Activated CD4-positive, alpha-beta memory T cell treated with anti-CD3 and anti-CD28 coated beads, Interleukin-2, amount 10 ng/mL, durations not matched to agents 7 days and 5 days (primary cell): Measurements from ENCODE around the gene PIM1. TPM values are rescaled to one million over a fixed set of nuclear protein-coding genes. Genes with fewer than 3 reads are reported as not detected.

Experiments used
- CTCF ChIA-PET: fragments of 350-600 bp; sonication (Branson Sonifier 250); formaldehyde crosslinking; loops from one replicate; lab custom pipeline; 2021; ENCODE audit warnings: antibody characterized with exemption, inconsistent platforms; lab: Charles Lee
- POLR2A ChIA-PET: fragments of 350-600 bp; sonication (Branson Sonifier 250); formaldehyde crosslinking; loops from one replicate; lab custom pipeline; 2021; ENCODE audit warnings: antibody characterized with exemption; lab: Charles Lee
- DNase-seq: peaks from one replicate; pipeline ENCODE4 v3.0.0-alpha.2; 2020
- H3K27ac Mint-ChIP-seq: one replicate; pipeline ENCODE4 v1.8.0; 2021; ENCODE audit warnings: mild to moderate bottlenecking, mixed read lengths
- H3K27me3 Mint-ChIP-seq: one replicate; pipeline ENCODE4 v1.8.0; 2021; ENCODE audit warnings: mixed read lengths
- H3K36me3 Mint-ChIP-seq: one replicate; pipeline ENCODE4 v1.8.0; 2021; ENCODE audit warnings: low read depth, mixed read lengths
- H3K4me1 Mint-ChIP-seq: one replicate; pipeline ENCODE4 v1.8.0; 2021; ENCODE audit warnings: mixed read lengths
- H3K4me3 Mint-ChIP-seq: one replicate; pipeline ENCODE4 v1.8.0; 2021; ENCODE audit warnings: mild to moderate bottlenecking, mixed read lengths
- H3K9me3 Mint-ChIP-seq: one replicate; pipeline ENCODE4 v1.8.0; 2021; ENCODE audit warnings: mixed read lengths
- total RNA-seq, 2 experiments: library from RNA; stranded (reverse); gene quantifications; one replicate each; pipeline ENCODE4 v1.2.3, GENCODE V29; 2021

Gene PIM1
- total RNA-seq, 2 experiments from 2014 or later = 497 to 505 TPM

- H3K9me3 Mint-ChIP-seq = no peaks in the 10 kb centered on the region
- no peak overlapping the region for H3K4me3 Mint-ChIP-seq
These were observed 35.4 kb downstream of the PIM1 start for GRCh38 chr6:37205175-37205996.

GRCh38 chr6:37205997-37206340 lies 36.0 kb downstream of the PIM1 start:
- H3K27me3 Mint-ChIP-seq = no peaks in the 10 kb centered on the region
- POLR2A ChIA-PET = interaction anchor here (1.1 to 17.3 kb wide), 7 partner anchors 9 to 184 kb away, joined by 3 to 525 read pairs (median 8); partner anchors contain the start of gene PIM1

More at GRCh38 chr6:37205175-37205996, 35.4 kb downstream of the PIM1 start:
- CTCF ChIA-PET = interaction anchor here (0.9 to 17.3 kb wide), 6 partner anchors 11 to 181 kb away, joined by 3 to 786 read pairs (median 83); partner anchors contain the start of gene PIM1
- POLR2A ChIA-PET = interaction anchor here (1.1 to 17.3 kb wide), 7 partner anchors 8 to 183 kb away, joined by 3 to 525 read pairs (median 8); partner anchors contain the start of gene PIM1
- H3K27me3 Mint-ChIP-seq = no peaks in the 10 kb centered on the region
- peaks cover 84% of the 10 kb centered on the region for H3K4me1 Mint-ChIP-seq
- DNase-seq = no peak
- H3K27ac Mint-ChIP-seq = peak overlapping the region; percentile 36
- no peaks in the 10 kb centered on the region for H3K36me3 Mint-ChIP-seq

GRCh38 chr6:37206622-37207021 lies 36.7 kb downstream of the PIM1 start:
- H3K36me3 Mint-ChIP-seq = no peaks in the 10 kb centered on the region
- CTCF ChIA-PET = interaction anchor here (0.9 to 17.3 kb wide), 8 partner anchors 12 to 182 kb away, joined by 3 to 786 read pairs (median 90); partner anchors contain the start of gene PIM1
- peaks cover 80% of the 10 kb centered on the region for H3K4me1 Mint-ChIP-seq
- H3K27ac Mint-ChIP-seq = peak overlapping the region; percentile 65
- DNase-seq = no peak
- POLR2A ChIA-PET = interaction anchor here (6.8 to 17.3 kb wide), 3 partner anchors 30 to 185 kb away, joined by 144 to 525 read pairs (median 145); partner anchors contain the start of gene PIM1
- no peak overlapping the region for H3K4me3 Mint-ChIP-seq
- no peaks in the 10 kb centered on the region for H3K27me3 Mint-ChIP-seq
- H3K9me3 Mint-ChIP-seq = no peaks in the 10 kb centered on the region

More at GRCh38 chr6:37205997-37206340, 36.0 kb downstream of the PIM1 start:
- Mint-ChIP-seq H3K9me3 (no peaks in the 10 kb centered on the region), H3K36me3 (no peaks in the 10 kb centered on the region), H3K4me1 (peaks cover 84% of the 10 kb centered on the region), H3K4me3 (no peak overlapping the region), H3K27ac (peak overlapping the region; percentile 36)
- DNase-seq = no peak
- CTCF ChIA-PET = interaction anchor here (0.9 to 17.3 kb wide), 7 partner anchors 11 to 181 kb away, joined by 3 to 786 read pairs (median 23); partner anchors contain the start of gene PIM1

GRCh38 chr6:37207903-37208456 lies 38.0 kb downstream of the PIM1 start:
- peak overlapping the region; percentile 78 for H3K27ac Mint-ChIP-seq
- no peaks in the 10 kb centered on the region for H3K36me3 Mint-ChIP-seq
- CTCF ChIA-PET = interaction anchor here (0.9 to 17.3 kb wide), 14 partner anchors 7 to 323 kb away, joined by 3 to 786 read pairs (median 17); partner anchors contain the start of genes C6orf89, MTCH1 and PIM1
- peak; percentile 94 for DNase-seq
- POLR2A ChIA-PET = interaction anchor here (0.7 to 17.3 kb wide), 5 partner anchors 21 to 186 kb away, joined by 3 to 525 read pairs (median 144); partner anchors contain the start of gene PIM1
- H3K9me3 Mint-ChIP-seq = no peaks in the 10 kb centered on the region
- H3K4me1 Mint-ChIP-seq = peaks cover 67% of the 10 kb centered on the region
- peak overlapping the region; percentile 17 for H3K4me3 Mint-ChIP-seq
- no peaks in the 10 kb centered on the region for H3K27me3 Mint-ChIP-seq

GRCh38 chr6:37208793-37209192 lies 38.8 kb downstream of the PIM1 start:
- POLR2A ChIA-PET = interaction anchor here (0.8 to 17.3 kb wide), 9 partner anchors 11 to 323 kb away, joined by 3 to 525 read pairs (median 6); partner anchors contain the start of genes C6orf89 and PIM1
- no peaks in the 10 kb centered on the region for H3K27me3 Mint-ChIP-seq
- peak overlapping the region; percentile 85 for H3K27ac Mint-ChIP-seq
- no peaks in the 10 kb centered on the region for H3K36me3 Mint-ChIP-seq
- H3K4me3 Mint-ChIP-seq = no peak overlapping the region
- CTCF ChIA-PET = interaction anchor here (0.6 to 17.3 kb wide), 21 partner anchors 8 to 439 kb away, joined by 3 to 786 read pairs (median 11); partner anchors contain the start of genes C6orf89, MTCH1, PIM1 and TBC1D22B
- H3K9me3 Mint-ChIP-seq = no peaks in the 10 kb centered on the region
- peaks cover 59% of the 10 kb centered on the region for H3K4me1 Mint-ChIP-seq
- no peak for DNase-seq

GRCh38 chr6:37209461-37210205 lies 39.7 kb downstream of the PIM1 start:
- H3K4me1 Mint-ChIP-seq = peaks cover 52% of the 10 kb centered on the region
- no peaks in the 10 kb centered on the region for H3K36me3 Mint-ChIP-seq
- POLR2A ChIA-PET = interaction anchor here (0.8 to 17.3 kb wide), 13 partner anchors 10 to 224 kb away, joined by 3 to 525 read pairs (median 5); partner anchors contain the start of genes CMTR1, MTCH1, PIM1 and TBC1D22B
- no peaks in the 10 kb centered on the region for H3K9me3 Mint-ChIP-seq
- CTCF ChIA-PET = interaction anchor here (0.5 to 17.3 kb wide), 36 partner anchors 9 to 450 kb away, joined by 3 to 786 read pairs (median 4); partner anchors contain the start of genes C6orf89, MTCH1, PIM1 and TBC1D22B
- DNase-seq = peak; percentile 55
- peak overlapping the region; percentile 8 for H3K4me3 Mint-ChIP-seq
- no peaks in the 10 kb centered on the region for H3K27me3 Mint-ChIP-seq
- peak overlapping the region; percentile 85 for H3K27ac Mint-ChIP-seq

DNA sequence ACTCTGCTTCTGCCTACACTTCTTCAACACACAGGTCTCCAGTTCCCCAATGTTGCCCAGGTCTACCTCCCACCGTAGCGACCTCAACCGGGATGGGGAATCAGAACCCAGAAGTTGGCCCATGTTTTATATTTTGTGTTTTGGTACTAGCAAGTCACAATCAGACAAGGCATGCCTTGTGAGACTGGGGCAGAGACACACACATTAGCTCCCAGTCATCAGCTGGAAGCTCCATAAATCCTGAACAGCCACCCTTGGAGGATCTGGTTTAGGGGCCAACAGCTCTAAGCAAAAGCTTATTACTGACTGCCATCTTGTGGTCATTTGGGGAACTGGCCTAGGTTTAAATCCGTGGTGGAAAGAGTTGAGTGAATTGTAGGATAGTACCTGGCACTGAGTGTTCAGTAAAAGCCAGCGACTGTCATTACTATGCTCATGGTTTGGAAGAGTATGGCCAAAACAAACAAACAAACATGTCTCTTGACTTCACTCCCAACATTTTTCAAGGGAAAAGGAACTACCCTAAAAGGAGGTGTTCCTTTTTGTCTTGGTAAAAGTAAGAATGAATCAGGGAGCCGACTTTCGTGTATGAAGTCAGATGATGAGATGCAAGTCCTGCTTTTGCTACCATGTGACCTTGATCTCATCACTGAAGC lies 40.5 kb downstream of the PIM1 start:
- Mint-ChIP-seq H3K4me3 (no peak overlapping the region), H3K36me3 (no peaks in the 10 kb centered on the region), H3K4me1 (peaks cover 47% of the 10 kb centered on the region), H3K27ac (peak overlapping the region; percentile 85), H3K27me3 (no peaks in the 10 kb centered on the region), H3K9me3 (no peaks in the 10 kb centered on the region)
- peak; percentile 81 for DNase-seq
- POLR2A ChIA-PET = interaction anchor here (1.1 to 17.3 kb wide), 8 partner anchors 15 to 224 kb away, joined by 3 to 525 read pairs (median 10); partner anchors contain the start of genes MTCH1, PIM1, TBC1D22B and TMEM217
- CTCF ChIA-PET = interaction anchor here (0.5 to 17.3 kb wide), 30 partner anchors 9 to 451 kb away, joined by 3 to 786 read pairs (median 6); partner anchors contain the start of genes C6orf89, MTCH1, PIM1 and TBC1D22B

GRCh38 chr6:37212268-37212667 lies 42.3 kb downstream of the PIM1 start:
- no peaks in the 10 kb centered on the region for H3K9me3 Mint-ChIP-seq
- no peak overlapping the region for H3K4me3 Mint-ChIP-seq
- no peak for DNase-seq
- ChIA-PET POLR2A (interaction anchor here (1.2 to 17.3 kb wide), 3 partner anchors 10 to 190 kb away, joined by 3 to 525 read pairs (median 145); partner anchors contain the start of gene PIM1), CTCF (interaction anchor here (1.1 to 17.3 kb wide), 9 partner anchors 10 to 188 kb away, joined by 3 to 786 read pairs (median 5); no protein-coding TSS in a partner anchor)
- H3K27ac Mint-ChIP-seq = no peak overlapping the region
- no peaks in the 10 kb centered on the region for H3K27me3 Mint-ChIP-seq
- no peaks in the 10 kb centered on the region for H3K36me3 Mint-ChIP-seq
- peaks cover 31% of the 10 kb centered on the region for H3K4me1 Mint-ChIP-seq

- Mint-ChIP-seq H3K9me3 (no peaks in the 10 kb centered on the region), H3K27me3 (no peaks in the 10 kb centered on the region), H3K36me3 (no peaks in the 10 kb centered on the region), H3K27ac (no peak overlapping the region), H3K4me3 (no peak overlapping the region), H3K4me1 (peaks cover 25% of the 10 kb centered on the region)
- DNase-seq = no peak
- CTCF ChIA-PET = no interaction called here
- POLR2A ChIA-PET = no interaction called here
These were observed 48.1 kb downstream of the PIM1 start for GRCh38 chr6:37218061-37218460.

DNA sequence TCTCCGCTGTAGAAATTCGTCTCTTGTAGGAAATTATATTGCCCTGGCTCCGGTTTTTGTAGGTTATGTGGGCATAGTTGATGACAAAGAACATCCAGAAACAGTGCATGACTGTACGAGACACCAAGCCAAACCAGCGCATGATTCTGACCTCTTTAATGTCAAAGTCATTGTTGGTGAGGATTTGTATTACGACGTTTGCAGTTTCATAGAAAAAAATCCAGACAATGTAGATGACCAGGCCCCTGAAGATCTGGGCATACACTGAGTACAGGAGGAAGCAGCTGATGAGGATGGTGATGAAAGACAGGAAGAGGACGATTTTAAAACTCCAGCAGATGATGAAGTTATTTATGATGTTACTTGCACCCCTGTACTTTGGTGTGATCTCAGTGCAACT lies 48.6 kb downstream of the PIM1 start:
- Mint-ChIP-seq H3K4me1 (peaks cover 26% of the 10 kb centered on the region), H3K27me3 (no peaks in the 10 kb centered on the region), H3K9me3 (no peaks in the 10 kb centered on the region), H3K27ac (no peak overlapping the region), H3K36me3 (no peaks in the 10 kb centered on the region), H3K4me3 (no peak overlapping the region)
- DNase-seq = no peak
- CTCF ChIA-PET = interaction anchor here (2.3 kb wide), 1 partner anchor 200 kb away, joined by 16 read pairs; no protein-coding TSS in a partner anchor
- POLR2A ChIA-PET = no interaction called here

DNA sequence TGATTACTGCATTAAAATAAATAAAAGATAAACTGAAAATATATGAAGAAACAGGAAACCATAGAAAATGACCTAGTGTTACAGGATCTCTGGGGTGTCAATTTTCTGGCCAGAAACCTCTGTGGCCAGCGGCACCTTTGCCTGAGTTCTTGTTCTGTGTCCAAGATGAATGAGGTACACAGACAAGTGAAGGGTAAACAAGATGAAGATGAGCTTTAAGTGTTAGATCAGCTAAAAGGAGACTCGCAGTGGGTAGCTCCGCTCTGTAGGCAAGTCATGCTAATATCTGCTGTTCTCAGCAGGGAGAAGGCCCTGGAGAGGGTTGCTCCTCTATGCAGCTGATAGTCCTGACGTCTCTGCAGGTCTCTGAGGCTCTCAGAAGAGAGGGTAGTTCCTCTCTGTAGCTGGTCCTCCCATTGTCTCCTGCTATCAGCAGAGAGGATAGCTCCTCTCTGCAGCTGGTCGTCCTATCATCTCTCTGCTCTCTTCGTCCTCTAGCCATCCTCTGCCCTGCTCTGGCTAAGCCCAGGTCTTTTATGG lies 51.7 kb downstream of the PIM1 start:
- CTCF ChIA-PET = interaction anchor here (0.6 to 2.0 kb wide), 4 partner anchors 13 to 216 kb away, joined by 3 to 8 read pairs (median 4); partner anchors contain the start of gene FGD2
- H3K9me3 Mint-ChIP-seq = no peaks in the 10 kb centered on the region
- peak overlapping the region; percentile 77 for H3K4me3 Mint-ChIP-seq
- POLR2A ChIA-PET = interaction anchor here (0.9 to 2.0 kb wide), 3 partner anchors 36 to 204 kb away, joined by 4 to 5 read pairs (median 4); partner anchors contain the start of genes TBC1D22B and TMEM217
- H3K27ac Mint-ChIP-seq = no peak overlapping the region
- no peak for DNase-seq
- no peaks in the 10 kb centered on the region for H3K36me3 Mint-ChIP-seq
- no peaks in the 10 kb centered on the region for H3K27me3 Mint-ChIP-seq
- H3K4me1 Mint-ChIP-seq = peaks cover 26% of the 10 kb centered on the region
